ENCODE data around the gene SLX9. TPM values are rescaled to one million over a fixed set of nuclear protein-coding genes. Genes with fewer than 3 reads are reported as not detected.

SLX9 gene
- total and polyA plus RNA-seq, 9 donors: 5.6 to 24.1 (median 16.6) TPM

DNA sequence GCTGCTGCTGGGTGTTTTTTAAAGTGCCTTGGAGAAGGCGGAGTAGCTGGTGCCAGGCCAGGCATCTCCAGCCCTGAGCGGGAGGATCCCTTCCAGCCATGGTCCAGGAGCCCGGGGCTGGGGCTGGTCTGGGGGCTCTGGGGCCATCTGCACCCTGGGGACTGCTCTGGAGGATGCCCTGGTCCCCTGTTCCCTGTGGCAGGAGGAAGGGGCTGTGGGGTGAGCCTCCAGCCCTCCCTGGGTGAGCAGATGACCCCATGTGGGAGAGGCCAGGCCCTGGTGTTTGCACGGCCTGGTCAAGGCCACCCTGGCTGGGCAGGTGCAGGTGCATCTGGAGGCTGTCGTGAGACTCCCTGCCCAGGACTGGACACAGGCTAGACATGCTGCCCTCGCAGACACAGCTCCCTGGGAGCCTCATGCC lies 56.7 kb downstream of the SLX9 start:
- no peak overlapping the region for H3K27ac ChIP-seq
- intact Hi-C loops (cut with DNase I): no loop called here
- DNase-seq: no peak
- TF ChIP-seq, protein P1, sequence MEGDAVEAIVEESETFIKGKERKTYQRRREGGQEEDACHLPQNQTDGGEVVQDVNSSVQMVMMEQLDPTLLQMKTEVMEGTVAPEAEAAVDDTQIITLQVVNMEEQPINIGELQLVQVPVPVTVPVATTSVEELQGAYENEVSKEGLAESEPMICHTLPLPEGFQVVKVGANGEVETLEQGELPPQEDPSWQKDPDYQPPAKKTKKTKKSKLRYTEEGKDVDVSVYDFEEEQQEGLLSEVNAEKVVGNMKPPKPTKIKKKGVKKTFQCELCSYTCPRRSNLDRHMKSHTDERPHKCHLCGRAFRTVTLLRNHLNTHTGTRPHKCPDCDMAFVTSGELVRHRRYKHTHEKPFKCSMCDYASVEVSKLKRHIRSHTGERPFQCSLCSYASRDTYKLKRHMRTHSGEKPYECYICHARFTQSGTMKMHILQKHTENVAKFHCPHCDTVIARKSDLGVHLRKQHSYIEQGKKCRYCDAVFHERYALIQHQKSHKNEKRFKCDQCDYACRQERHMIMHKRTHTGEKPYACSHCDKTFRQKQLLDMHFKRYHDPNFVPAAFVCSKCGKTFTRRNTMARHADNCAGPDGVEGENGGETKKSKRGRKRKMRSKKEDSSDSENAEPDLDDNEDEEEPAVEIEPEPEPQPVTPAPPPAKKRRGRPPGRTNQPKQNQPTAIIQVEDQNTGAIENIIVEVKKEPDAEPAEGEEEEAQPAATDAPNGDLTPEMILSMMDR (IDR thresholded peaks at IDR 0.05): no peak
- no peak for TF ChIP-seq EP300 (IDR thresholded peaks at IDR 0.05)
- TF ChIP-seq POLR2A (IDR thresholded peaks at IDR 0.05): no peak
- no peaks in the 10 kb centered on the region for H3K27me3 ChIP-seq
- H3K4me3 ChIP-seq: no peak overlapping the region
- H3K4me1 ChIP-seq (ENCODE audit: insufficient read depth): peaks cover 7% of the 10 kb centered on the region
- WGBS, 3 donors: 58 to 76% (median 60%) methylated on average over 4 to 6 of the region's 6 CpGs
- no peaks in the 10 kb centered on the region for H3K9me3 ChIP-seq
- H3K36me3 ChIP-seq: no peaks in the 10 kb centered on the region

DNA sequence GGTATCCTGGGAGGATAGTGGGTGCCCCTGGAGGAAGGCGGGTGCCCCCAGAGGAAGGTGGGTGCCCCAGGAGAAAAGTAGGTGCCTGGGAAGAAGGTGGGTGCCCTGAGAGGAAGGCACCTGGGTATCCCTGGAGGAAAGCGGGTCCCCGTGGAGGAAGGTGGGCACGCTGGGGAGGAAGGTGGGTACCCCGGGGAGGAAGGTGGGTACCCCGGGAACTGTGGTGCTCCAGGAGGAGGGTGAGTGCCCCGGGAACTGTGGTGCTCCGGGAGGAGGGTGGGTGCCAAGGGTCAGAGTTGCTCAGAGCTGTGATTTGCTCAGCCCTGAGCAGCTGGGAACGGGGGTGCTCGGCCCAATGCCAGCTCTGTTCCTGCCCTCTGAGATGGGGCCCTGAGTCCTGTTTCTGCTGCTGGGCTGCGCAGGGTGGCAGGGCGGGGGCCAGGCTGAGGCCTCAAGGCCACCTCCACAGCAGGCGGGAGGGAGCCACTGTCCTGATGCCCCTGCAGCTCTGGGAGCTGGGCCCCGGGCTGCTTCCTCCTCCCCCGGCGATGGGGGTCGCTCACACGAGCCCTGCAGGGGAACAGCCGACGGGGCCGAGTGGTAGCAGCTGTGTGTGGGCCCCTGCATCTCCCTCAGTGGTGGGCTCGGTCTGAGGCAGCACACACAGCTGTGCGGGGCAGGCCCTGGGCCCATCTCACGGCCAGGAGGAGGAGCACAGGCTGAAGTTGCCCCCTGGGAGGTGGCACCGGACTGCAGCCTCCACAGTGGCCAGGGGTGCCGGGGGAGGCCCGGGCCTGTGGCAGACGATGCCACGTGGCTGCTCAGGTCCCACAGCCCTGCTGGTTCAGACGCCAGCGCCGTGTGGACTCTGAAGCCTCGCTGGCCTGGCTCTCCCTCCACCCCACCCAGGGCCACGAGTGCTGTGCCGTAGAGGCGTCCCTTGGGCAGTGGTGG lies 57.4 kb downstream of the SLX9 start:
- DNase-seq: no peak
- WGBS, 3 donors: 63 to 85% (median 80%) methylated on average over 29 to 36 of the region's 36 CpGs
- Histone ChIP-seq H3K9me3 (no peaks in the 10 kb centered on the region), H3K4me3 (no peak overlapping the region), H3K27ac (no peak overlapping the region), H3K36me3 (no peaks in the 10 kb centered on the region), H3K4me1 (ENCODE audit: insufficient read depth) (peaks cover 3% of the 10 kb centered on the region), H3K27me3 (no peaks in the 10 kb centered on the region)
- no peak for TF ChIP-seq EP300 (IDR thresholded peaks at IDR 0.05)
- TF ChIP-seq POLR2A (IDR thresholded peaks at IDR 0.05): no peak
- TF ChIP-seq, protein P1 (IDR thresholded peaks at IDR 0.05): no peak
- intact Hi-C loops (cut with DNase I): no loop called here

GRCh38 chr21:44998086-44998620 lies 58.3 kb downstream of the SLX9 start:
- H3K9me3 ChIP-seq: no peaks in the 10 kb centered on the region
- TF ChIP-seq, protein P1 (IDR thresholded peaks at IDR 0.05): no peak
- 78 to 83% (median 80%) methylated on average over 4 to 10 of the region's 10 CpGs for WGBS, 3 donors
- H3K4me3 ChIP-seq: no peak overlapping the region
- intact Hi-C loops (cut with DNase I): no loop called here
- no peak for DNase-seq
- no peaks in the 10 kb centered on the region for H3K36me3 ChIP-seq
- no peaks in the 10 kb centered on the region for H3K4me1 ChIP-seq (ENCODE audit: insufficient read depth)
- no peak overlapping the region for H3K27ac ChIP-seq
- H3K27me3 ChIP-seq: no peaks in the 10 kb centered on the region

- WGBS, 3 donors: 83 to 86% (median 84%) methylated on average over 29 to 32 of the region's 32 CpGs
- intact Hi-C loops (cut with DNase I): no loop called here
- H3K36me3 ChIP-seq: no peaks in the 10 kb centered on the region
- no peak overlapping the region for H3K4me3 ChIP-seq
- TF ChIP-seq, protein P1 (IDR thresholded peaks at IDR 0.05): no peak
- TF ChIP-seq POLR2A (IDR thresholded peaks at IDR 0.05): no peak
- TF ChIP-seq EP300 (IDR thresholded peaks at IDR 0.05): no peak
- DNase-seq: no peak
- no peaks in the 10 kb centered on the region for H3K27me3 ChIP-seq
- no peak overlapping the region for H3K27ac ChIP-seq
- H3K9me3 ChIP-seq: no peaks in the 10 kb centered on the region
- H3K4me1 ChIP-seq (ENCODE audit: insufficient read depth): no peaks in the 10 kb centered on the region
These were observed 59.0 kb downstream of the SLX9 start for GRCh38 chr21:44998621-44999427.
